T-cell (primary cell): ENCODE measurements around the gene KCNN1. TPM values are rescaled to one million over a fixed set of nuclear protein-coding genes. Genes with fewer than 3 reads are reported as not detected.

Experiments used
- ATAC-seq, 4 experiments: fragments of 200-7000 bp in 3 of 4; fragments of 150-1000 bp in 1 of 4; cut with Tn5 transposase; replicated peaks in 1 of 4; 1 replicate in 3 of 4; 2 replicates in 1 of 4; pipeline ENCODE4 v1.10.0; 2021; ENCODE audit warnings: moderate library complexity in 3 of 4, mild to moderate bottlenecking in 2 of 4, moderate number of reproducible peaks in 1 of 4
- CTCF ChIA-PET, 2 donors: fragments of 300-600 bp; sonication (Branson Sonifier 250); formaldehyde crosslinking; loops; one replicate each; lab custom pipeline; 2022; ENCODE audit warnings: antibody characterized with exemption in 2 of 2; lab: Charles Lee
- POLR2A ChIA-PET, 2 donors: fragments of 300-600 bp; sonication (Branson Sonifier 250); formaldehyde crosslinking; loops; one replicate each; lab custom pipeline; 2022; ENCODE audit warnings: antibody characterized with exemption in 2 of 2; lab: Charles Lee
- DNase-seq, 35 experiments: peaks; one replicate each; pipeline versions ENCODE4 v3.0.0 to v3.0.0-alpha.2; 2013 to 2023
- H3K27ac ChIP-seq: one replicate; pipeline ENCODE4 v1.5.1; 2013; ENCODE audit warnings: low read length
- H3K27me3 ChIP-seq, 2 experiments: replicated peaks in 1 of 2; 1 replicate in 1 of 2; 2 replicates in 1 of 2; pipeline versions ENCODE4 v1.6.1 to v1.7.0; 2013; ENCODE audit warnings: low read length in 1 of 2, mixed read lengths in 1 of 2; ENCODE audit not compliant: control insufficient read depth in 2 of 2, insufficient read depth in 2 of 2; ENCODE audit errors: extremely low read depth in 1 of 2
- H3K36me3 ChIP-seq, 2 donors: 1 replicate in 1 of 2; 2 replicates in 1 of 2; pipeline versions ENCODE4 v1.6.1 to v1.7.0; 2013; ENCODE audit warnings: low read length in 1 of 2; ENCODE audit not compliant: control insufficient read depth in 2 of 2, insufficient read depth in 1 of 2; ENCODE audit errors: extremely low read depth in 1 of 2
- H3K4me1 ChIP-seq, 2 experiments: 1 replicate in 1 of 2; 2 replicates in 1 of 2; pipeline versions ENCODE4 v1.6.1 to v1.7.0; 2013; ENCODE audit warnings: low read length in 2 of 2, mixed read lengths in 1 of 2; ENCODE audit not compliant: insufficient read depth in 2 of 2, control insufficient read depth in 1 of 2; ENCODE audit errors: extremely low read depth in 1 of 2
- H3K4me3 ChIP-seq, 2 donors: 1 replicate in 1 of 2; 2 replicates in 1 of 2; pipeline versions ENCODE4 v1.5.1 to v1.7.0; 2013; ENCODE audit warnings: mild to moderate bottlenecking in 2 of 2, low read length in 1 of 2, moderate library complexity in 1 of 2; ENCODE audit not compliant: control insufficient read depth in 1 of 2; ENCODE audit errors: extremely low read depth in 1 of 2
- H3K9me3 ChIP-seq: 2 replicates; pipeline ENCODE4 v1.7.0; 2013
- H3K27ac Mint-ChIP-seq, 2 donors: one replicate each; pipeline ENCODE4 v1.8.0; 2020 to 2021; ENCODE audit warnings: mild to moderate bottlenecking in 2 of 2, mixed read lengths in 2 of 2
- H3K27me3 Mint-ChIP-seq, 2 donors: one replicate each; pipeline ENCODE4 v1.8.0; 2021 to 2022; ENCODE audit warnings: mixed read lengths in 2 of 2
- H3K36me3 Mint-ChIP-seq: one replicate; pipeline ENCODE4 v1.8.0; 2021; ENCODE audit warnings: mixed read lengths
- H3K4me1 Mint-ChIP-seq, 3 donors: one replicate each; pipeline ENCODE4 v1.8.0; 2020 to 2022; ENCODE audit warnings: mixed read lengths in 3 of 3, mild to moderate bottlenecking in 1 of 3
- H3K4me3 Mint-ChIP-seq, 3 donors: one replicate each; pipeline ENCODE4 v1.8.0; 2020 to 2022; ENCODE audit warnings: mild to moderate bottlenecking in 3 of 3, mixed read lengths in 3 of 3, moderate library complexity in 3 of 3
- H3K9me3 Mint-ChIP-seq, 3 donors: one replicate each; pipeline ENCODE4 v1.8.0; 2020 to 2022; ENCODE audit warnings: mixed read lengths in 3 of 3
- WGBS: methylation state at CpG from one replicate; pipeline ENCODE4 v1.1.5; 2013; ENCODE audit warnings: missing lambda C conversion rate; ENCODE audit not compliant: insufficient coverage; 5-methylcytosine and 5-hydroxymethylcytosine counted together
- total RNA-seq, 35 experiments: library from RNA in 6 of 35; stranded (reverse) in 6 of 35; fragments of 120-200 nt in 1 of 35; gene quantifications; one replicate each; pipeline versions ENCODE4 v1.2.1 to v1.2.4 and lab custom pipeline; 2013 to 2026

KCNN1 gene
- total RNA-seq, 5 donors from 2014 or later (not counting 1 experiment from before 2014, with no cell fraction given), result not detected

DNA sequence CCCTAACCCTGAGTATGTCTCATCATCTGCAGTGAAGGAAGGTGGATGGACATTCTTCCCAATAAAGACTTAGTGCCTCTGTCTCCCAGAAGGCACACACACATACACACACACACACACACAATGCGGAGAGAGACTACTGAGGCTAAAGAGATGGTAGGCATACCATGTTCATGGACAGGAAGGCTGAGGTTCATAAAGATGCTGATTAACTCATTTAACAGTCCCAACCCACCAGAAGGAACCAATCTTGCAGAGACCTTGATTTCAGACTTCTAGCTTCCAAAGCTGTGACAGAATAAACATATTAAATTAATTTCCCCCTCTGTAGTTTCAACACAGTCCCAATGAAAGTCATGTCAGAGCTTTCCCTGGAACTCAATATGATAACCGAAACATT, 74.1 kb downstream of the KCNN1 start:
- no peak overlapping the region for H3K4me3 ChIP-seq
- H3K4me3 Mint-ChIP-seq, result no peak overlapping the region
- peaks cover 29 to 47% (median 34%) of the 10 kb centered on the region in 3 donors for H3K4me1 Mint-ChIP-seq
- ATAC-seq (no peak), DNase-seq (no peak)
- ChIA-PET CTCF (no interaction called here), POLR2A (no interaction called here)
- WGBS, result no CpG with 5 or more reads among the region's 2 CpGs
- no peaks in the 10 kb centered on the region for H3K36me3 Mint-ChIP-seq
- H3K27me3 ChIP-seq, result peaks cover 0 to under 1% of the 10 kb centered on the region in 2 experiments
- no peak overlapping the region for H3K27ac Mint-ChIP-seq
- no peaks in the 10 kb centered on the region for H3K9me3 Mint-ChIP-seq
- no peaks in the 10 kb centered on the region for H3K9me3 ChIP-seq
- no peaks in the 10 kb centered on the region for H3K27me3 Mint-ChIP-seq
- no peaks in the 10 kb centered on the region for H3K36me3 ChIP-seq
- H3K4me1 ChIP-seq, result peaks cover 17 to 30% of the 10 kb centered on the region in 2 experiments
- no peak overlapping the region for H3K27ac ChIP-seq

GRCh38 chr19:18043676-18044075, 76.8 kb downstream of the KCNN1 start:
- Histone ChIP-seq H3K4me3 (no peak overlapping the region), H3K27ac (peak overlapping the region; percentile 84), H3K36me3 (no peaks in the 10 kb centered on the region), H3K27me3 (peaks cover 0 to 3% of the 10 kb centered on the region in 2 experiments), H3K9me3 (no peaks in the 10 kb centered on the region), H3K4me1 (peaks cover 17 to 37% of the 10 kb centered on the region in 2 experiments)
- Mint-ChIP-seq H3K4me3 (peak overlapping the region; percentile 35 to 75 (median 60)), H3K27ac (peak overlapping the region; percentile 89 to 95), H3K27me3 (no peaks in the 10 kb centered on the region), H3K4me1 (peaks cover 37 to 56% (median 39%) of the 10 kb centered on the region in 3 donors), H3K9me3 (no peaks in the 10 kb centered on the region), H3K36me3 (no peaks in the 10 kb centered on the region)
- DNase-seq (no peak), ATAC-seq (no peak)
- CTCF ChIA-PET, result no interaction called here
- no CpG with 5 or more reads among the region's 3 CpGs for WGBS
- POLR2A ChIA-PET, result no interaction called here

DNA sequence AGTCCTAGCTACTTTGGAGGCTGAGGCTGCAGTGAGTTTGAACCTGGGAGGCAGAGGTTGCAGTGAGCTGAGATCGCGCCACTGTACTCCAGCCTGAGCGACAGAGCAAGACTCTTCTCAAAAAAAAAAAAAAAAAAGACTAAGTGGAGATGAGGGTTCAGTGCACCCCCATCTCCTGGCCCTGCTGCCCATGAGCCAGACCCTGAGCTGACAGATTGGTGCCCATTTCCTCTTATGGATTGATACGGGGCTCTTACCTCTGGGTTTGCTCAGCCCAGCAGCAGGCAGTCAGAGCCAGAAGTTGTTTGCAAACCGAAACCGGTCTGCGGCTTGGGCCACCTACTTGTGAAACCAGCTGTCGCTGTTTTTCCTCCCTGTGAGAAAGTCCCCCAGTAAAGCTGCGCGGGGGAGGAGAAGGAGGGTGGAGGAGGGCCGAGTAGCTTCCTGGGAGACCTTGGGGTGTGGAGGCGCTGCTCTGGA, 78.0 kb downstream of the KCNN1 start:
- POLR2A ChIA-PET, result interaction anchor here in 1 of 2 donors (0.6 to 0.7 kb wide), 4 partner anchors 24 to 235 kb away, joined by 3 to 10 read pairs (median 6); partner anchors contain the start of gene ARRDC2

DNA sequence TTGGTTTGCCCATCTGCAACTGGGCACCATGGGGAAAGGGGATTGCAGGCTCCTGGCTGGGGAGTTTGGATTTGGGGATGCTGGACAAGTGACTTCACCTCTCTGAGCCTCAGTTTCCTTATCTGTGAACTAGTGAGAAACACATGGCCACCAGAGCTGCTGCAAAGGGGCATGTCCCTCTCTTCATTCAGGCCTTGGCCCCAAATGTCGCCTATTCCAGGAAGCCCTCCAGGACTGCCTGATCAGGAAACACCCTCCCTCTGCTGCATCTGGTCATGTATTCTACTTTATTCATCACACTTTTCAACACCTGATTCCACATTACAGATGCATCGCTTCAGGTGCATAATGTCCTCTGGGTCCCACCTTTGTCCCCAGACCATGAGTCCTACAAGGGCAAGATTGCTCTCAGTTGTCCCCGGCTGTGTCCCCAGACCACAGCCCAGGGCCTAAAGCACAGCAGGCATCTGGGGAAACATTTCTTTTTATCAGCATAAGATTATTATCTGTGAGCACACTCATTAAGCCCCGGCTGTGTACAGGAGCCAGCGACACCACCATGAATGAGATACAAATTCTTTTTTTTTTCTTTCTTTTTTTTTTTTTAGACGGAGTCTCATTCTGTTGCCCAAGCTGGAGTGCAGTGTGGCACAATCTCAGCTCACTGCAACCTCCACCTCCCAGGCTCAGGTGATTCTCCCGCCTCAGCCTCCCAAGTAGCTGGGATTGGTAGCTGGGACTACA, 78.6 kb downstream of the KCNN1 start:
- no peaks in the 10 kb centered on the region for H3K36me3 Mint-ChIP-seq
- H3K27ac Mint-ChIP-seq, result peak overlapping the region; percentile 89 to 95
- Histone ChIP-seq H3K4me3 (peak overlapping the region; percentile 50 to 66), H3K9me3 (no peaks in the 10 kb centered on the region), H3K36me3 (no peaks in the 10 kb centered on the region), H3K27me3 (peaks cover 0 to 3% of the 10 kb centered on the region in 2 experiments), H3K27ac (peak overlapping the region; percentile 84), H3K4me1 (peaks cover 17 to 41% of the 10 kb centered on the region in 2 experiments)
- ChIA-PET POLR2A (interaction anchor here in 1 of 2 donors (0.6 to 0.7 kb wide), 2 partner anchors 37 to 234 kb away, joined by 3 to 6 read pairs; partner anchors contain the start of gene ARRDC2), CTCF (interaction anchor here (0.6 to 1.2 kb wide), 8 partner anchors 10 to 1583 kb away, joined by 3 to 8 read pairs (median 4); partner anchors contain the start of genes IL12RB1 (in 1 of the 2), RPL18A (in 1 of the 2) and SSBP4 (in 1 of the 2))
- H3K9me3 Mint-ChIP-seq, result no peaks in the 10 kb centered on the region
- peaks cover 47 to 67% (median 47%) of the 10 kb centered on the region in 3 donors for H3K4me1 Mint-ChIP-seq
- WGBS, result 51% methylated on average over 2 of the region's 7 CpGs
- H3K27me3 Mint-ChIP-seq, result no peaks in the 10 kb centered on the region
- peak overlapping the region; percentile 60 to 75 (median 74) for H3K4me3 Mint-ChIP-seq
- ATAC-seq (peak in 3 of 4 experiments; percentile 6 to 25 (median 9)), DNase-seq (no peak)

More for the DNA sequence above, 78.0 kb downstream of the KCNN1 start:
- Mint-ChIP-seq H3K4me3 (peak overlapping the region; percentile 60 to 75 (median 74)), H3K9me3 (no peaks in the 10 kb centered on the region), H3K27ac (peak overlapping the region; percentile 89 to 95), H3K27me3 (no peaks in the 10 kb centered on the region), H3K36me3 (no peaks in the 10 kb centered on the region), H3K4me1 (peaks cover 41 to 61% (median 41%) of the 10 kb centered on the region in 3 donors)
- peak overlapping the region; percentile 84 for H3K27ac ChIP-seq
- peak; percentile 61 to 93 (median 80) for DNase-seq
- peaks cover 0 to 3% of the 10 kb centered on the region in 2 experiments for H3K27me3 ChIP-seq
- peak; percentile 97 to 99 (median 98) for ATAC-seq
- peak overlapping the region; percentile 50 to 66 for H3K4me3 ChIP-seq
- no peaks in the 10 kb centered on the region for H3K9me3 ChIP-seq
- peaks cover 17 to 37% of the 10 kb centered on the region in 2 experiments for H3K4me1 ChIP-seq
- WGBS, result 0% methylated on average over 9 of the region's 12 CpGs
- CTCF ChIA-PET, result interaction anchor here (0.6 to 1.2 kb wide), 10 partner anchors 11 to 1584 kb away, joined by 3 to 8 read pairs (median 4); partner anchors contain the start of genes IL12RB1 (in 1 of the 2), RPL18A (in 1 of the 2) and SSBP4 (in 1 of the 2)
- no peaks in the 10 kb centered on the region for H3K36me3 ChIP-seq

- Mint-ChIP-seq H3K9me3 (no peaks in the 10 kb centered on the region), H3K4me1 (peaks cover 51 to 72% (median 54%) of the 10 kb centered on the region in 3 donors), H3K27me3 (no peaks in the 10 kb centered on the region), H3K27ac (peak overlapping the region; percentile 89 to 95), H3K4me3 (peak overlapping the region in 1 of 3 donors; percentile 60), H3K36me3 (no peaks in the 10 kb centered on the region)
- H3K4me1 ChIP-seq, result peaks cover 21 to 46% of the 10 kb centered on the region in 2 experiments
- POLR2A ChIA-PET, result interaction anchor here in 1 of 2 donors (1.1 to 1.2 kb wide), 2 partner anchors 9 to 36 kb away, joined by 3 read pairs; no protein-coding TSS in a partner anchor
- DNase-seq, result no peak
- H3K36me3 ChIP-seq, result no peaks in the 10 kb centered on the region
- peaks cover 0 to 3% of the 10 kb centered on the region in 2 experiments for H3K27me3 ChIP-seq
- no peak overlapping the region for H3K27ac ChIP-seq
- ATAC-seq, result no peak
- no peaks in the 10 kb centered on the region for H3K9me3 ChIP-seq
- CTCF ChIA-PET, result interaction anchor here in 1 of 2 donors (0.7 kb wide), 1 partner anchor 32 kb away, joined by 5 read pairs; no protein-coding TSS in a partner anchor
- no peak overlapping the region for H3K4me3 ChIP-seq
- WGBS, result 94% methylated on average over 11 of the region's 14 CpGs
Measured at GRCh38 chr19:18046059-18046718, 79.3 kb downstream of the KCNN1 start.
